ENCODE measurements around the gene STRADA.

STRADA gene

GRCh38 chr17:63682441-63682840 is 59.2 kb downstream of the STRADA start:
- FAIRE-seq, result no peak

GRCh38 chr17:63681530-63681929 is 60.1 kb downstream of the STRADA start:
- no peak for FAIRE-seq

- FAIRE-seq, result no peak
Observed at GRCh38 chr17:63680700-63681099, 60.9 kb downstream of the STRADA start.

- no peak for FAIRE-seq
Observed at GRCh38 chr17:63679214-63679613, 62.4 kb downstream of the STRADA start.

- FAIRE-seq, result no peak
Observed at GRCh38 chr17:63676584-63676983, 65.0 kb downstream of the STRADA start.

GRCh38 chr17:63675607-63676546 is 65.7 kb downstream of the STRADA start:
- no peak for FAIRE-seq

- FAIRE-seq, result no peak
Observed at GRCh38 chr17:63675231-63675606, 66.4 kb downstream of the STRADA start.

- FAIRE-seq, result no peak
Observed at GRCh38 chr17:63672856-63673255, 68.7 kb downstream of the STRADA start.

GRCh38 chr17:63665527-63666214 is 75.9 kb downstream of the STRADA start:
- FAIRE-seq, result no peak

- no peak for FAIRE-seq
Observed at GRCh38 chr17:63659850-63660249, 81.7 kb downstream of the STRADA start.

- FAIRE-seq, result no peak
Observed at GRCh38 chr17:63658366-63658765, 83.2 kb downstream of the STRADA start.

GRCh38 chr17:63657786-63658185 is 83.8 kb downstream of the STRADA start:
- FAIRE-seq, result no peak

GRCh38 chr17:63653050-63653449 is 88.5 kb downstream of the STRADA start:
- no peak for FAIRE-seq
